Activated CD4-positive, alpha-beta T cell treated with anti-CD3 and anti-CD28 coated beads for 36 hours (primary cell): ENCODE data around the gene XCR1. TPM values are rescaled to one million over a fixed set of nuclear protein-coding genes. Genes with fewer than 3 reads are reported as not detected.

ENCODE experiments used
- ATAC-seq: fragments of 200-7000 bp; cut with Tn5 transposase; one replicate; pipeline ENCODE4 v1.10.0; 2021; ENCODE audit warnings: mild to moderate bottlenecking, moderate library complexity
- CTCF ChIA-PET: fragments of 350-600 bp; sonication (Branson Sonifier 250); formaldehyde crosslinking; loops from one replicate; lab custom pipeline; 2021; ENCODE audit warnings: antibody characterized with exemption; lab: Charles Lee
- POLR2A ChIA-PET: fragments of 350-600 bp; sonication (Branson Sonifier 250); formaldehyde crosslinking; loops from one replicate; lab custom pipeline; 2021; ENCODE audit warnings: antibody characterized with exemption, inconsistent platforms; lab: Charles Lee
- DNase-seq: peaks from one replicate; pipeline ENCODE4 v3.0.0-alpha.2; 2020
- H3K27ac Mint-ChIP-seq: one replicate; pipeline ENCODE4 v1.8.0; 2021; ENCODE audit warnings: mixed read lengths
- H3K27me3 Mint-ChIP-seq: one replicate; pipeline ENCODE4 v1.8.0; 2021; ENCODE audit warnings: mixed read lengths
- H3K36me3 Mint-ChIP-seq: one replicate; pipeline ENCODE4 v1.8.0; 2021; ENCODE audit warnings: low read depth, mixed read lengths
- H3K4me1 Mint-ChIP-seq: one replicate; pipeline ENCODE4 v1.8.0; 2021; ENCODE audit warnings: mixed read lengths
- H3K4me3 Mint-ChIP-seq: one replicate; pipeline ENCODE4 v1.8.0; 2021; ENCODE audit warnings: mild to moderate bottlenecking, moderate library complexity, mixed read lengths
- H3K9me3 Mint-ChIP-seq: one replicate; pipeline ENCODE4 v1.8.0; 2021; ENCODE audit warnings: low read depth, mixed read lengths
- intact Hi-C, 2 experiments: fragments of 100-400 bp; cut with DNase I in 1 of 2; cut with micrococcal nuclease in 1 of 2; formaldehyde crosslinking; loops; one replicate each; pipeline versions ENCODE4 v1.14.2 to v1.15.1; 2022 to 2024; cut with DNase I, micrococcal nuclease
- total RNA-seq, 2 experiments: library from RNA; stranded (reverse); gene quantifications; one replicate each; pipeline ENCODE4 v1.2.3, GENCODE V29; 2021

The XCR1 gene
- total RNA-seq = not detected

GRCh38 chr3:46027021-46027705 lies at the start of gene XCR1:
XCR1 (minus strand) TSS chr3:46027483; CDS start chr3:46021947, 5,536 bp downstream.
- H3K36me3 Mint-ChIP-seq = peaks cover 4% of the 10 kb centered on the region
- no peak within 1 kb of the TSS for H3K27ac Mint-ChIP-seq
- ChIA-PET CTCF (interaction anchor here (0.7 kb wide), 1 partner anchor 8 kb away, joined by 6 read pairs; no protein-coding TSS in a partner anchor), POLR2A (no interaction called here)
- no peaks in the 10 kb centered on the region for H3K4me1 Mint-ChIP-seq
- DNase-seq = no peak
- ATAC-seq = no peak
- peaks cover 6% of the 10 kb centered on the region for H3K27me3 Mint-ChIP-seq
- H3K9me3 Mint-ChIP-seq = peaks cover 8% of the 10 kb centered on the region
- intact Hi-C loops = no loop called here
- no peak within 1 kb of the TSS for H3K4me3 Mint-ChIP-seq

GRCh38 chr3:46076606-46077005 lies 49.3 kb upstream of the XCR1 start:
- H3K27me3 Mint-ChIP-seq = peaks cover 35% of the 10 kb centered on the region
- intact Hi-C loops = loop anchor here (5.0 to 10.0 kb wide), 2 partner anchors 562 to 564 kb away; no protein-coding TSS in a partner anchor
- ChIA-PET CTCF (interaction anchor here (0.7 to 7.6 kb wide), 23 partner anchors 10 to 566 kb away, joined by 3 to 269 read pairs (median 4); partner anchors contain the start of genes CCR5, CXCR6 and FYCO1), POLR2A (no interaction called here)
- H3K36me3 Mint-ChIP-seq = no peaks in the 10 kb centered on the region
- DNase-seq (no peak), ATAC-seq (no peak)
- H3K9me3 Mint-ChIP-seq = peaks cover 7% of the 10 kb centered on the region
- no peak overlapping the region for H3K4me3 Mint-ChIP-seq
- H3K27ac Mint-ChIP-seq = no peak overlapping the region
- peaks cover 5% of the 10 kb centered on the region for H3K4me1 Mint-ChIP-seq

- ChIA-PET POLR2A (interaction anchor here (0.8 kb wide), 1 partner anchor 137 kb away, joined by 4 read pairs; no protein-coding TSS in a partner anchor), CTCF (interaction anchor here (0.7 to 7.6 kb wide), 14 partner anchors 9 to 307 kb away, joined by 3 to 269 read pairs (median 4); partner anchors contain the start of gene CXCR6)
- Mint-ChIP-seq H3K4me1 (peaks cover 12% of the 10 kb centered on the region), H3K36me3 (peaks cover 4% of the 10 kb centered on the region), H3K9me3 (peaks cover 10% of the 10 kb centered on the region), H3K4me3 (no peak overlapping the region), H3K27ac (no peak overlapping the region), H3K27me3 (peaks cover 35% of the 10 kb centered on the region)
- ATAC-seq (no peak), DNase-seq (no peak)
- intact Hi-C loops = loop anchor here (5.0 to 10.0 kb wide), 2 partner anchors 561 to 564 kb away; no protein-coding TSS in a partner anchor
Observed at GRCh38 chr3:46075816-46076215, 48.5 kb upstream of the XCR1 start.

GRCh38 chr3:46071222-46071858 lies 44.1 kb upstream of the XCR1 start:
- ATAC-seq = no peak
- intact Hi-C loops = loop anchor here in 1 of 2 experiments (10.0 kb wide), 1 partner anchor 557 kb away; no protein-coding TSS in a partner anchor
- POLR2A ChIA-PET = no interaction called here
- H3K4me3 Mint-ChIP-seq = no peak overlapping the region
- peaks cover 4% of the 10 kb centered on the region for H3K36me3 Mint-ChIP-seq
- H3K27me3 Mint-ChIP-seq = peaks cover 53% of the 10 kb centered on the region
- no peak overlapping the region for H3K27ac Mint-ChIP-seq
- DNase-seq = no peak
- H3K9me3 Mint-ChIP-seq = peaks cover 10% of the 10 kb centered on the region
- CTCF ChIA-PET = no interaction called here
- H3K4me1 Mint-ChIP-seq = peaks cover 50% of the 10 kb centered on the region

- Mint-ChIP-seq H3K27me3 (peaks cover 54% of the 10 kb centered on the region), H3K4me1 (peaks cover 56% of the 10 kb centered on the region), H3K27ac (no peak overlapping the region), H3K36me3 (peaks cover 4% of the 10 kb centered on the region), H3K9me3 (peaks cover 10% of the 10 kb centered on the region), H3K4me3 (no peak overlapping the region)
- intact Hi-C loops = loop anchor here in 1 of 2 experiments (10.0 kb wide), 1 partner anchor 556 kb away; no protein-coding TSS in a partner anchor
- CTCF ChIA-PET = interaction anchor here (1.1 kb wide), 1 partner anchor 105 kb away, joined by 3 read pairs; no protein-coding TSS in a partner anchor
- peak; percentile 31 for ATAC-seq
- no peak for DNase-seq
- POLR2A ChIA-PET = interaction anchor here (0.7 kb wide), 1 partner anchor 265 kb away, joined by 3 read pairs; no protein-coding TSS in a partner anchor
Observed at GRCh38 chr3:46070595-46071093, 43.4 kb upstream of the XCR1 start.

GRCh38 chr3:46068501-46068900 lies 41.2 kb upstream of the XCR1 start:
- Mint-ChIP-seq H3K27ac (peak overlapping the region; percentile 19), H3K9me3 (peaks cover 10% of the 10 kb centered on the region), H3K4me1 (peaks cover 73% of the 10 kb centered on the region), H3K36me3 (peaks cover 4% of the 10 kb centered on the region), H3K4me3 (no peak overlapping the region), H3K27me3 (peaks cover 52% of the 10 kb centered on the region)
- CTCF ChIA-PET = interaction anchor here (0.6 to 6.1 kb wide), 10 partner anchors 10 to 310 kb away, joined by 3 to 71 read pairs (median 3); no protein-coding TSS in a partner anchor
- ATAC-seq = no peak
- intact Hi-C loops = loop anchor here in 1 of 2 experiments (5.0 kb wide), 1 partner anchor 201 kb away; no protein-coding TSS in a partner anchor
- POLR2A ChIA-PET = interaction anchor here (0.7 kb wide), 1 partner anchor 45 kb away, joined by 3 read pairs; no protein-coding TSS in a partner anchor
- DNase-seq = no peak

GRCh38 chr3:46067401-46067800 lies 40.1 kb upstream of the XCR1 start:
- intact Hi-C loops = loop anchor here in 1 of 2 experiments (5.0 kb wide), 1 partner anchor 200 kb away; no protein-coding TSS in a partner anchor
- Mint-ChIP-seq H3K9me3 (peaks cover 5% of the 10 kb centered on the region), H3K27ac (no peak overlapping the region), H3K27me3 (peaks cover 52% of the 10 kb centered on the region), H3K4me3 (no peak overlapping the region), H3K4me1 (peaks cover 83% of the 10 kb centered on the region), H3K36me3 (peaks cover 4% of the 10 kb centered on the region)
- CTCF ChIA-PET = interaction anchor here (1.4 to 6.1 kb wide), 3 partner anchors 12 to 129 kb away, joined by 3 to 71 read pairs (median 11); no protein-coding TSS in a partner anchor
- POLR2A ChIA-PET = no interaction called here
- DNase-seq = no peak
- ATAC-seq = no peak

- POLR2A ChIA-PET = interaction anchor here (0.6 to 1.0 kb wide), 2 partner anchors 32 to 211 kb away, joined by 3 read pairs; no protein-coding TSS in a partner anchor
- intact Hi-C loops = loop anchor here (1.0 to 5.0 kb wide), 2 partner anchors 199 to 205 kb away; no protein-coding TSS in a partner anchor
- H3K4me3 Mint-ChIP-seq = no peak overlapping the region
Observed at GRCh38 chr3:46065750-46066256, 38.5 kb upstream of the XCR1 start.

GRCh38 chr3:46065294-46065705 lies 38.0 kb upstream of the XCR1 start:
- peaks cover 57% of the 10 kb centered on the region for H3K27me3 Mint-ChIP-seq
- DNase-seq (peak; percentile 83), ATAC-seq (peak; percentile 92)
- H3K9me3 Mint-ChIP-seq = no peaks in the 10 kb centered on the region
- intact Hi-C loops = loop anchor here (1.0 to 5.0 kb wide), 2 partner anchors 198 to 204 kb away; no protein-coding TSS in a partner anchor
- H3K4me1 Mint-ChIP-seq = peaks cover 68% of the 10 kb centered on the region
- ChIA-PET CTCF (interaction anchor here (0.7 to 6.1 kb wide), 9 partner anchors 14 to 313 kb away, joined by 3 to 71 read pairs (median 3); no protein-coding TSS in a partner anchor), POLR2A (interaction anchor here (0.6 to 1.0 kb wide), 2 partner anchors 33 to 211 kb away, joined by 3 read pairs; no protein-coding TSS in a partner anchor)
- no peaks in the 10 kb centered on the region for H3K36me3 Mint-ChIP-seq
- H3K4me3 Mint-ChIP-seq = no peak overlapping the region
- H3K27ac Mint-ChIP-seq = no peak overlapping the region

More at GRCh38 chr3:46065750-46066256, 38.5 kb upstream of the XCR1 start:
- no peak for DNase-seq
- Mint-ChIP-seq H3K4me1 (peaks cover 73% of the 10 kb centered on the region), H3K27me3 (peaks cover 55% of the 10 kb centered on the region), H3K27ac (no peak overlapping the region), H3K36me3 (no peaks in the 10 kb centered on the region), H3K9me3 (no peaks in the 10 kb centered on the region)
- CTCF ChIA-PET = interaction anchor here (0.7 to 6.1 kb wide), 8 partner anchors 13 to 204 kb away, joined by 3 to 71 read pairs (median 3); no protein-coding TSS in a partner anchor
- ATAC-seq = no peak

- peaks cover 44% of the 10 kb centered on the region for H3K4me1 Mint-ChIP-seq
- no peaks in the 10 kb centered on the region for H3K36me3 Mint-ChIP-seq
- H3K27ac Mint-ChIP-seq = no peak overlapping the region
- ATAC-seq (no peak), DNase-seq (no peak)
- CTCF ChIA-PET = interaction anchor here (0.8 to 1.1 kb wide), 2 partner anchors 13 to 16 kb away, joined by 3 to 6 read pairs; no protein-coding TSS in a partner anchor
- no peak overlapping the region for H3K4me3 Mint-ChIP-seq
- intact Hi-C loops = no loop called here
- POLR2A ChIA-PET = no interaction called here
- H3K9me3 Mint-ChIP-seq = no peaks in the 10 kb centered on the region
- H3K27me3 Mint-ChIP-seq = peaks cover 58% of the 10 kb centered on the region
Observed at GRCh38 chr3:46062679-46063078, 35.4 kb upstream of the XCR1 start.
